Right lobe of liver (tissue), 6 donors: ENCODE measurements around the gene WDFY2. TPM values are rescaled to one million over a fixed set of nuclear protein-coding genes. Genes with fewer than 3 reads are reported as not detected.

Experiments used
- ATAC-seq, 4 donors: fragments of 200-7000 bp; cut with Tn5 transposase; one replicate each; pipeline ENCODE4 v1.9.1; 2020; ENCODE audit warnings: mild to moderate bottlenecking in 4 of 4, moderate library complexity in 4 of 4
- DNase-seq, 3 donors: peaks; one replicate each; pipeline ENCODE4 v3.0.0-alpha.2; 2020
- H3K27ac ChIP-seq, 3 donors: fragments of 200-600 bp; one replicate each; pipeline ENCODE4 v1.8.0; 2022
- H3K27me3 ChIP-seq, 2 donors: fragments of 200-600 bp; one replicate each; pipeline ENCODE4 v1.8.0; 2022
- H3K36me3 ChIP-seq, 4 donors: fragments of 200-600 bp; sonication (generic) in 1 of 4; one replicate each; pipeline versions ENCODE4 v1.5.1 to v1.8.0; 2017 to 2022; ENCODE audit warnings: control low read depth in 1 of 4
- H3K4me1 ChIP-seq, 4 donors: fragments of 200-600 bp; sonication (generic) in 1 of 4; one replicate each; pipeline versions ENCODE4 v1.5.1 to v1.8.0; 2017 to 2022; ENCODE audit warnings: control low read depth in 1 of 4
- H3K4me3 ChIP-seq, 3 donors: fragments of 200-600 bp; one replicate each; pipeline ENCODE4 v1.8.0; 2022
- H3K9me3 ChIP-seq, 4 donors: fragments of 200-600 bp; sonication (generic) in 1 of 4; one replicate each; pipeline versions ENCODE4 v1.5.1 to v1.8.0; 2017 to 2022; ENCODE audit warnings: control low read depth in 1 of 4
- POLR2A ChIP-seq: fragments of 450-650 bp; IDR thresholded peaks from one replicate; pipeline ENCODE4 v1.6.1; 2017; ENCODE audit warnings: antibody characterized with exemption, mild to moderate bottlenecking
- WGBS: methylation state at CpG from one replicate; pipeline ENCODE4 v1.1.6; 2018; ENCODE audit warnings: low coverage, low lambda C conversion rate; ENCODE audit not compliant: insufficient coverage; ENCODE audit errors: missing lambda C conversion rate; 5-methylcytosine and 5-hydroxymethylcytosine counted together
- intact Hi-C, 2 donors: fragments of 100-400 bp; cut with DNase I; formaldehyde crosslinking; loops; one replicate each; pipeline versions ENCODE4 v1.11.2 to v1.14.1; 2022
- total RNA-seq, 6 experiments: library from RNA; depleted of rRNA in 2 of 6; stranded (reverse); fragments of >200 nt in 2 of 6; fragmentation: NEBNext Ultra II Directional in 3 of 6; extraction: Animal tissue kit (Norgen Biotek cat#: 25700) in 3 of 6; gene quantifications; one replicate each; pipeline versions ENCODE4 v1.1.0 to v1.2.4, GENCODE V29; 2016 to 2023
- TF ChIP-seq, protein P1 (sequence below), 4 donors: fragments of 200-600 bp in 3 of 4; fragments of 450-650 bp in 1 of 4; IDR thresholded peaks; one replicate each; pipeline versions ENCODE4 v1.5.1 to v1.8.0; 2016 to 2022; ENCODE audit warnings: antibody characterized with exemption in 4 of 4, mild to moderate bottlenecking in 2 of 4
- donor health status: DM: no; HTN: yes; CAD: no.
- donor health status: DM: no; HTN: no; CAD: no.
- donor health status: DM: no; HTN: no; CAD: no.
- donor health status: DM: no; HTN: yes; CAD: no.
- donor health status: DM: no; HTN: yes; CAD: no.

WDFY2 gene
- total RNA-seq, 6 experiments from 2014 or later, result 4.5 to 12.0 (median 7.3) TPM

DNA sequence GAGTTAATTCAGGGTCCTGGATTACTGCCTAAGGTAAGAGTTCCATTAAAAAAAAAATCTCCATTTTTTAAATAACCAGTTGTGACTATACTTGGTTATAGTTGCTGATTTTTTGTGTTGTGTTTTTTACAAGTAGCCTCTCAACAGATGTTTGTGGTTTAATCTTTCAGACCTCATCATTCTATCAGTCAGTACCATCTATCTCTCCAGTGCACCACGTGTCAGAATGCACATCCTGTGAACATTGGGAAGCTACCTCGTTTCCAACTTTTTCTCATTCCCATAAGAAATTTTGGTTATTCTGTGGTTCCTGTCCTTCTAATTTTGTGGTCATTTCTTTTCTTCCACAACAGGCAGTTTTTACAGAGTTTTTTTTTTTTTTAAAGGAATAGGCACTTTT, 39.2 kb downstream of the WDFY2 start:
- DNase-seq (no peak), ATAC-seq (no peak)
- TF ChIP-seq, protein P1, sequence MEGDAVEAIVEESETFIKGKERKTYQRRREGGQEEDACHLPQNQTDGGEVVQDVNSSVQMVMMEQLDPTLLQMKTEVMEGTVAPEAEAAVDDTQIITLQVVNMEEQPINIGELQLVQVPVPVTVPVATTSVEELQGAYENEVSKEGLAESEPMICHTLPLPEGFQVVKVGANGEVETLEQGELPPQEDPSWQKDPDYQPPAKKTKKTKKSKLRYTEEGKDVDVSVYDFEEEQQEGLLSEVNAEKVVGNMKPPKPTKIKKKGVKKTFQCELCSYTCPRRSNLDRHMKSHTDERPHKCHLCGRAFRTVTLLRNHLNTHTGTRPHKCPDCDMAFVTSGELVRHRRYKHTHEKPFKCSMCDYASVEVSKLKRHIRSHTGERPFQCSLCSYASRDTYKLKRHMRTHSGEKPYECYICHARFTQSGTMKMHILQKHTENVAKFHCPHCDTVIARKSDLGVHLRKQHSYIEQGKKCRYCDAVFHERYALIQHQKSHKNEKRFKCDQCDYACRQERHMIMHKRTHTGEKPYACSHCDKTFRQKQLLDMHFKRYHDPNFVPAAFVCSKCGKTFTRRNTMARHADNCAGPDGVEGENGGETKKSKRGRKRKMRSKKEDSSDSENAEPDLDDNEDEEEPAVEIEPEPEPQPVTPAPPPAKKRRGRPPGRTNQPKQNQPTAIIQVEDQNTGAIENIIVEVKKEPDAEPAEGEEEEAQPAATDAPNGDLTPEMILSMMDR (IDR thresholded peaks at IDR 0.05), result no peak
- no peak for TF ChIP-seq POLR2A
- no peaks in the 10 kb centered on the region for H3K9me3 ChIP-seq
- H3K4me1 ChIP-seq, result peaks cover 0 to 13% (median 6%) of the 10 kb centered on the region in 4 donors
- no peaks in the 10 kb centered on the region for H3K27me3 ChIP-seq
- H3K27ac ChIP-seq, result no peak overlapping the region
- H3K4me3 ChIP-seq, result no peak overlapping the region
- intact Hi-C loops, result no loop called here
- no peaks in the 10 kb centered on the region for H3K36me3 ChIP-seq
- 45% methylated on average over 2 of the region's 2 CpGs for WGBS

DNA sequence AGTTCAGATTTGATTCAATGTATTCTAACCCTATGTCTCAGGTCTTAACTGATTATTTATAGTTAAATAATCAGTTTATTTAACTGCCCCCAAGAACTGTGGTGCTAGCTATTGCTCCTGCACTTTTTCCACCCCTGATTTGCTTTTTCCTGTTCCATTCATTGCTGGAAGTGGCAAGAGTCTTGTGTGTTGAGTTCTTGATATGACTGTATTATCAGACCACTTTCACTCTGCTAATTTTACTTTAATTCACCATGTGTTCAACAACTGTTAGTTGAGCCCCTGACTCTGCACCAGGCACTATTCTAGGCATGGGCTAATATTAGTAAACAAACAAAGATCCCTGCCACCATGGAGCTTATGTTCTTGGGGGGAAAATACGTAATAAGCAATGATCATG, 39.9 kb downstream of the WDFY2 start:
- Histone ChIP-seq H3K4me3 (no peak overlapping the region), H3K4me1 (peaks cover 0 to 13% (median 6%) of the 10 kb centered on the region in 4 donors), H3K27ac (no peak overlapping the region), H3K9me3 (no peaks in the 10 kb centered on the region), H3K36me3 (no peaks in the 10 kb centered on the region), H3K27me3 (no peaks in the 10 kb centered on the region)
- ATAC-seq, result no peak
- DNase-seq, result no peak
- TF ChIP-seq POLR2A, result no peak
- TF ChIP-seq, protein P1 (IDR thresholded peaks at IDR 0.05), result no peak
- WGBS, result 86% methylated on average over 1 of the region's 1 CpG
- intact Hi-C loops, result no loop called here

DNA sequence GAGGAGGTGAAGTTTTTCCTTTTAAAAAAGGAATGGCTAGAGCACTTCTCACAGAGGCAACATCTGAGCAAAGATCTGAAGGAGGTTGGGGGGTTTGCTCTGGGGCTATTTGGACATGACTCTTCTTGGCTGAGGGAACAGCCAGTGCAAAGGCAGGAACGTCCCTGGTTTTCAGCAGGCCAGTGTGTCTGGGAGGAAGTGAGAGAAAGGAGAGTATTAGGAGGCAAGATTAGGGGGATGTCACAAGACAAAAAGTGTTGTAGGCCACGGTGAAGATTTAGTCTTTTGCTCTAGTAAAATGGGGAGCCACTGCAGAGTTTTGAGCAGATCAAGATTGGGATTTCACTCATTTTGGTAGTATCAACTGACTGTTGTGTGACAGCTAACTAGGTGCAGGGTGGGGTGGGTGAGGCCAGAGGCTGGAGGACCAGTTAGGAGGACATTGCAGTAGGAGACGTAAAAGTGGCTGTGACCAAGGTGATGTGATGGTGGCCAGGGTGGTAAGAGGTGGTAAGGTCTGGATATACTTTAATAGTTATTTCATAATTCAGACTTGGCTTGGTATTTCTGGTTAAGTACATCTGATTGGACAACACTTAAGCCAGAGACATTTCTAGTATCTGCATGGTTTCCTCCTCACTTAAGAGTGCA, 40.6 kb downstream of the WDFY2 start:
- intact Hi-C loops, result no loop called here
- DNase-seq (no peak), ATAC-seq (peak in 3 of 4 donors; percentile 11 to 31 (median 12))
- H3K4me1 ChIP-seq, result peaks cover 0 to 13% (median 6%) of the 10 kb centered on the region in 4 donors
- H3K9me3 ChIP-seq, result no peaks in the 10 kb centered on the region
- H3K27ac ChIP-seq, result no peak overlapping the region
- no peak overlapping the region for H3K4me3 ChIP-seq
- TF ChIP-seq POLR2A, result no peak
- TF ChIP-seq, protein P1 (IDR thresholded peaks at IDR 0.05), result no peak
- no peaks in the 10 kb centered on the region for H3K27me3 ChIP-seq
- H3K36me3 ChIP-seq, result no peaks in the 10 kb centered on the region
- 25% methylated on average over 2 of the region's 3 CpGs for WGBS

DNA sequence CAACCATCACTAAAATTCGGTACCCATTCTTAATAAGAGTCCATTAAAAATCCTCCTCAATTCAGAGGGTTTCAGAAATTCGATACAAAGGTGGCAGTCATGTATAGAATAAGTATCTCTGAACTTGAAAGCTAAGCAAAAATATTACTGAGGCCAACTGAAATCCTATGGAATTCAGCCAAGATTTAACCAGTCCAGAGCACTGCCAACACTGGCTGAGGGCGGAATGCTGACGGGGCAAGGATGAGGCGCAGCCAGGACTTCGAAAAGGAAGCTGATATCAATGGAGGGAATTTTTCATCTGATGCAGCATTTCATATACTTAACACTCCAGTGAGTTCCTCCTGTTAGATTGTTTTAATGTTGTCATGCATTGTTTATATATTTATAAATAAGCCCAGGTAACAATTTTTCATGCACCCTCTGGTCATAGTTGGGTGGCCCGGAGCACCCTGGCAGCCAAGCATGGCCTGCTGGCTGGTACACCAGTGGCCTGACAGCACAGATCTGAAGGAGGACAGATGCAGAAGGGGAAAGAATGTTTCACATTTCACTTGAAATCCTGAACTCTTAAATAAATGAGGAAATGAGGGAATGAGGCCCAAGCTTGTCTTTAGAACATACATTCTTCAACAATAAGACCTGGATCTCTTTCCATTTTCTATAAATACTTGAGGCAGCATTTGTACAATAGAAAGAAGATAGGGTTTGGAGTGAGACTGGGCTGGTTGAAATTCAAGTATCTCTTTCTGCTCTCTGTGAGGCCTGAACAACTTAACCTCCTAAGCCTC, 41.5 kb downstream of the WDFY2 start:
- DNase-seq, result peak; percentile 74 to 76 (median 75)
- Histone ChIP-seq H3K36me3 (no peaks in the 10 kb centered on the region), H3K9me3 (no peaks in the 10 kb centered on the region), H3K4me3 (no peak overlapping the region), H3K27me3 (no peaks in the 10 kb centered on the region), H3K4me1 (peaks cover 0 to 13% (median 6%) of the 10 kb centered on the region in 4 donors), H3K27ac (no peak overlapping the region)
- WGBS, result 26% methylated on average over 6 of the region's 7 CpGs
- TF ChIP-seq, protein P1 (IDR thresholded peaks at IDR 0.05), result no peak
- TF ChIP-seq POLR2A, result no peak
- ATAC-seq, result peak; percentile 90 to 93 (median 90)
- intact Hi-C loops, result no loop called here
